ENCODE data around the gene TMEM235.

Gene TMEM235

DNA sequence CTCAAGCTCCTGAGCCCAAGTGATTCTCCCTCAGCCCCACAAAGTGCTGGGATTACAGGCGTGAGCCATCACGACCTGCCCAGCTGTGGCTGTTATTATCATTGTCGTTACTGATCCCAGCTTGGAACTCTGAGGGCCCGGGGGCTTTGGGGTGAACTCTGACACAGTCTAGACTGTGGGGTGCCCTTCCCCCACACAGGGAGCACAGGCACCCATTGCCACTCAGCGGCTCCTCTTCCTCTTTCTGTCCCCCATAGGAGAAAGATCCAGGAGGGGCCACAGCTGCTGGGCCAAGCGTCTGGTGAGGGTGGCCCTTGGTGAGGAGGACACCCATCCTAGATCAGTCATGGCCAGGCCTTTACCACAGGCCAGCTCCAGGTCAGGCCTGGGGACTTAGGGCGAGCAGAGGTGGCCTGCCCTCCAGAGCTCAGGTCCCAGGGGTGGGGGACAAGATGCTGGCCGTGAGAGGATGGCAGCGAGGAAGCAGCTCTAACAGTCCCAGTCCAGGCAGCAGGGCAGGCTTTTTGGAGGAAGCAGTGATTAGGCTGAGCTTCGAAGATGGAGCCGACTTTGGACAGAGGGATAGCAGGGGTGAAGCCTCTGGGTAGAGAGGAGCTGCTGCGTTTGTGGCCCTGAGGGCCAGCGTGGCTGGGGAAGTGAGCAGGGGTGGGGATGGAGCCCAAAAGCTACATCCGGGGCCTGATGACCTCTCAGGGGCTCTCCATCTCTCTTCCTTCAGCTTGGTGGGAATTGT lies 24.7 kb downstream of the TMEM235 start:
- H3K4me1 ChIP-seq (ENCODE audit: control insufficient read depth in 1 of 2, insufficient read depth in 2 of 2, low read length in 2 of 2), result peaks cover 21 to 43% of the 10 kb centered on the region in 2 donors
- no peak overlapping the region for H3K4me3 ChIP-seq (ENCODE audit: low read depth in 1 of 2, low read length in 2 of 2)
- no peaks in the 10 kb centered on the region for H3K9me3 ChIP-seq (ENCODE audit: control insufficient read depth in 1 of 2, low read length in 2 of 2)
- H3K27me3 ChIP-seq (ENCODE audit: control insufficient read depth in 1 of 2, insufficient read depth in 2 of 2, low read length in 2 of 2), result no peaks in the 10 kb centered on the region
- H3K27ac ChIP-seq (ENCODE audit: low read depth, low read length), result no peak overlapping the region
- H3K36me3 ChIP-seq (ENCODE audit: control insufficient read depth in 1 of 2, insufficient read depth in 2 of 2, low read length in 2 of 2), result no peaks in the 10 kb centered on the region
- no peak overlapping the region for H3K9ac ChIP-seq (ENCODE audit: low read depth in 1 of 2, low read length in 2 of 2)

DNA sequence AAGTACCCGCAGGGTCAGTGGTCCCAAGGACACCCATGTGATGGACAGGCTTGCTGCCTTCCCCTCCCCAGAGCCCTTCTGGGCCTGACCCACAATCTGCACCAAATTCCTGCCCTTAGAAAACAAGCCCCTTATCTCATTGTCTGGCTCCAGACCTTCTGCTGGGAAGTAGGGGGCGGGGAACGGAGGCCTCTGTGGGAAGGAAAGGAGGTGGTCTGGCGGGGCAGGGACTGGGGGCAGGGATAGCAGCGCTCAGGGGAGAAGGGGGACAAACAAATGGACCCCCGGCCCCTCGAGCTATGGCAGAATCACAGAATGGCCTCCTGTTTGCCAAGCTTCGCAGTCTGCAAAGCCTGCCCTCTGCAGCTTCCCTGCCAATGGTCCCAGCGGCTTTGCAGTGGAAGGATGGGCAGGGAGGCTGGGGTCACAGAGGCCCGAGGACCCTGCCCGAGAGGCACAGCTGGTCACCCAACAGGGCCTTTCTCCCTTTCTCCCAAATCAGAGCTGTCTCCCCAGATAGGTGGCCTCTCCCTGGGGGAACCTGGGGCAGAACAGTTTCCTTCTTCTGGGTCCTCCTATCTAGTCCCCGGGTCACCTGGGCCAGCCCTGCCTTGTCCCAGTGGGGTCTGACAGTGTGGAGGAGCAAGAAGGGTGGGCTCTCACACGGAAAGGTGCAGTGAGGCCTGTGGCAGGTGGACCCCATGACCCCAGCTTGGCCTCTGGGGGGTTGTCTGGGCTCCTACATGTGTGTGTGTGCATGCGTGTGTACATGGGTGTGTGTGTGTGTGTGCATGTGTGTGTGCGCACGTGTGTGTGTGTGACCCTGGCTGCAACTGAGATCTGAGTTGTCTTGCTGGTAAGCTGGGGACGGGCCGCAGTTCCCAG lies 25.5 kb downstream of the TMEM235 start:
- Histone ChIP-seq H3K27ac (ENCODE audit: low read depth, low read length) (no peak overlapping the region), H3K9me3 (ENCODE audit: control insufficient read depth in 1 of 2, low read length in 2 of 2) (no peaks in the 10 kb centered on the region), H3K4me1 (ENCODE audit: control insufficient read depth in 1 of 2, insufficient read depth in 2 of 2, low read length in 2 of 2) (peaks cover 16 to 35% of the 10 kb centered on the region in 2 donors), H3K27me3 (ENCODE audit: control insufficient read depth in 1 of 2, insufficient read depth in 2 of 2, low read length in 2 of 2) (no peaks in the 10 kb centered on the region), H3K36me3 (ENCODE audit: control insufficient read depth in 1 of 2, insufficient read depth in 2 of 2, low read length in 2 of 2) (no peaks in the 10 kb centered on the region), H3K9ac (ENCODE audit: low read depth in 1 of 2, low read length in 2 of 2) (no peak overlapping the region), H3K4me3 (ENCODE audit: low read depth in 1 of 2, low read length in 2 of 2) (no peak overlapping the region)

DNA sequence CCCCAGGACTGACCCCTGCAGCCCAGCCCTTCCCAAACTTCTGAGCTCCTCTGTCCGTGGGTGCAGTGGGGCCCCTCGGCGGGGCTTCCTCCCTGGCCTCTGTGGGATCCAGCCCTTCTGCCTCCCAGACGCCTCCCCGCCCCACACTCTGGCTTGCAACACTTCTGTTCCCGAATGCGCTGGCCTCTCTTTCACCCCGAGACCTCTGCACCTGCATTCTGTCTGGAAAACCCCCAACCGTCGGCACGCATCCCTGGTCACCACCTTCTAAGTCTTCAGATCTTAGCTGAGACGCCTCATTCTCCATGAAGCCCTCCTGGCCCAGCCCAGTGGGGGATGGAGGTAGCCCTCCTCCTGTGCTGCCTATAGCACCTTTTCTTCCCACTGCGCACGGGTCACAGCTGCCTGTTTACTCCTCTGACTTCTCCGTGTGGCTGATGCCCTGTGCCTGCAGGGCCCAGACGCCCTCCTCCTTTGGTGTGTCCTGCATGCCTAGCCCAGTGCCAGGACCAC lies 26.4 kb downstream of the TMEM235 start:
- Histone ChIP-seq H3K27ac (ENCODE audit: low read depth, low read length) (no peak overlapping the region), H3K9ac (ENCODE audit: low read depth in 1 of 2, low read length in 2 of 2) (no peak overlapping the region), H3K27me3 (ENCODE audit: control insufficient read depth in 1 of 2, insufficient read depth in 2 of 2, low read length in 2 of 2) (no peaks in the 10 kb centered on the region), H3K4me3 (ENCODE audit: low read depth in 1 of 2, low read length in 2 of 2) (no peak overlapping the region), H3K36me3 (ENCODE audit: control insufficient read depth in 1 of 2, insufficient read depth in 2 of 2, low read length in 2 of 2) (no peaks in the 10 kb centered on the region), H3K4me1 (ENCODE audit: control insufficient read depth in 1 of 2, insufficient read depth in 2 of 2, low read length in 2 of 2) (peaks cover 9 to 29% of the 10 kb centered on the region in 2 donors), H3K9me3 (ENCODE audit: control insufficient read depth in 1 of 2, low read length in 2 of 2) (no peaks in the 10 kb centered on the region)

DNA sequence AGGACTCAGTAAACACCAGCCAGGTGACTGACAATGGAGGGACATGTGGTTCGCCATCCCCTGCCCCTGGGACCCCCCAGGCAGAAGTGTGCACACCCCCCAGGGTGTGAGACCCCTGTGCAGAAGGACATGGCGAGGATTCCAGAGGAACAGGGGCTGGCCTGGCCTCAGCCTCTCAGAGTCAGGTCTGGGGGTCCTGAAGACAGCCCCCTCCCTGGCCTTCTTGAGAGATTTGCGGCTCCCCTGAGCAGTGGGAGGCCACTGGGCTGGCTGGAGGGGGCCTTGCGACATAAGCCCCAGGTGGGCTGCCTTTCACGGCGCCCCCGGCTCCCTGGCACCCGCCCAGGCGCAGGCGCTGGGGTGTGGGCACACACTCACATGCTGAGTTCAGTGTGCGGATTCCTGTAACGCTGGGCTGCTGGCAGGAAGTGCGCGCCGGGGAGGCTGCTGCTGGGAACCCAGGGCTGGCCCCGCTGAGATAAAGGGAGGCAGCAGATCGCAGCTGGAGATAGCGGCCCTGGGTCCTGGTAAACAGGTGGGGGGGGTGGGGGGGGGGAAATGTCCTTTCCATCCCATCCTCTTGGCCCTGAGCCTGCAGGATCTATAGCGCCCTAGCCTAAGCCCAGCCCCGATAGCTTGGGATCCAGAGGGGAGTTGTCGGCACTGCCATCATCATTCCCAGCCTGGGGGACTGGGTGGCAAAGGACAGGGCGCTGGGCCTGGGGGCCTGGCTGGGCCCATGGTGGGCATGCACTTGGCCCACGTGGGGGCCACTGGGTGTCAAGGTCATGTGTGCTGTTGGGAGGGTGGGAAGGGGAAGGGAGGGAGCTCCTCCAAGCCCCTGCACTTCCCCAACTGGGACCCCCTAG lies 27.1 kb downstream of the TMEM235 start:
- no peaks in the 10 kb centered on the region for H3K9me3 ChIP-seq (ENCODE audit: control insufficient read depth in 1 of 2, low read length in 2 of 2)
- no peak overlapping the region for H3K9ac ChIP-seq (ENCODE audit: low read depth in 1 of 2, low read length in 2 of 2)
- H3K27me3 ChIP-seq (ENCODE audit: control insufficient read depth in 1 of 2, insufficient read depth in 2 of 2, low read length in 2 of 2), result no peaks in the 10 kb centered on the region
- H3K4me3 ChIP-seq (ENCODE audit: low read depth in 1 of 2, low read length in 2 of 2), result no peak overlapping the region
- H3K36me3 ChIP-seq (ENCODE audit: control insufficient read depth in 1 of 2, insufficient read depth in 2 of 2, low read length in 2 of 2), result no peaks in the 10 kb centered on the region
- no peak overlapping the region for H3K27ac ChIP-seq (ENCODE audit: low read depth, low read length)
- H3K4me1 ChIP-seq (ENCODE audit: control insufficient read depth in 1 of 2, insufficient read depth in 2 of 2, low read length in 2 of 2), result peaks cover 14 to 31% of the 10 kb centered on the region in 2 donors

DNA sequence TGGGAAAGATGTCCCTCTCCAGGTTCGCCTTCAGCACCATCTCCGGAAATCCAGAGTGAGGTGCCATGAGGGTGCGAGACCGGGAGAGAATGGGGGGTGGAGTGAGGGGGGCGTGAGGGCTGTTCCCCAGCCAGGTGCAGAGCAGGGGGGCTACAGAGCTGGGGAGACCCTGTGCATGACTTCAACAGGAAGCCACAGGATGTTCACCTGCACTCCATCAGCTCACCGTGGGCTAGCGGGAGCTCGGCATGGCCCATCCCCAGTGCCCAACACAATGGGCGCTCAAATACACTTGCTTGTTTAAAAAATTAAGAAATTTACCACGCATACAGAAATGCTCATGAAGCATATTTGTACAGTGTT lies 27.7 kb downstream of the TMEM235 start:
- H3K27ac ChIP-seq (ENCODE audit: low read depth, low read length), result no peak overlapping the region
- H3K9ac ChIP-seq (ENCODE audit: low read depth in 1 of 2, low read length in 2 of 2), result no peak overlapping the region
- no peaks in the 10 kb centered on the region for H3K9me3 ChIP-seq (ENCODE audit: control insufficient read depth in 1 of 2, low read length in 2 of 2)
- no peaks in the 10 kb centered on the region for H3K36me3 ChIP-seq (ENCODE audit: control insufficient read depth in 1 of 2, insufficient read depth in 2 of 2, low read length in 2 of 2)
- peaks cover 17 to 28% of the 10 kb centered on the region in 2 donors for H3K4me1 ChIP-seq (ENCODE audit: control insufficient read depth in 1 of 2, insufficient read depth in 2 of 2, low read length in 2 of 2)
- H3K27me3 ChIP-seq (ENCODE audit: control insufficient read depth in 1 of 2, insufficient read depth in 2 of 2, low read length in 2 of 2), result no peaks in the 10 kb centered on the region
- H3K4me3 ChIP-seq (ENCODE audit: low read depth in 1 of 2, low read length in 2 of 2), result no peak overlapping the region

DNA sequence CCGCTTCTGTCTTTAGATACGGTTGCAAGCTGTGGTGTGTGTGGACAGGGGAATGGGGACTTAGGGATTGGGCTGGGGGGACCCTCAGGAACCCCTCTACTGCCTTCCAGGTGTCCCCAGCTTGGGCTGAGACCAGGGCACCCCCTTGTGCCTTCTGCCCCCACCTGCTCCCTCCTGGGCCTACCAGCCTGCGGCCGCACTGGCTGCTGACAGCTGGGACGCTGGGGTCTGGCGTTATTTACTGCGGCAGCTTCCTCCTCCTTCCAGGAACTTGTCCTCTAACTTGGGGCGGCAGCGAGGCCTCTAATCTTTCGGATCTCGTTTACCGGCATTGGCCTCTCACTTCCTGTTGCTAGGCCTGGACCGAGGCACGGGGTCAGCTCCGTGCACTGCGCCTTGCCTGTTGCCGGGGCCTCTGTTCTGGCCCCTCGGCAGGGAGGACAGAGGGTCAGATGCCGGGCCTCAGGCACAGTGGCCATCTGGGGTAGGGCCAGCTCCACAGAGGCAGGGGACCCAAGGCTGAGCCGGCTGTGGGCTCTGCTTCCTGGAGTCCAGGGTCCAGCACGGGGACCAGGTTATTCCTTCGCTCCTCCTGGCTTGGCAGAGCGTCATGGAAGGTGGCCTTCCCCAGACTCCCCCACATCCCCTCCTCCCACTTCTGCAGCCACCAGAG lies 31.8 kb downstream of the TMEM235 start:
- Histone ChIP-seq H3K9ac (ENCODE audit: low read depth in 1 of 2, low read length in 2 of 2) (peak overlapping the region; percentile 9 to 32), H3K9me3 (ENCODE audit: control insufficient read depth in 1 of 2, low read length in 2 of 2) (no peaks in the 10 kb centered on the region), H3K36me3 (ENCODE audit: control insufficient read depth in 1 of 2, insufficient read depth in 2 of 2, low read length in 2 of 2) (no peaks in the 10 kb centered on the region), H3K27ac (ENCODE audit: low read depth, low read length) (peak overlapping the region; percentile 30), H3K4me1 (ENCODE audit: control insufficient read depth in 1 of 2, insufficient read depth in 2 of 2, low read length in 2 of 2) (peaks cover 23 to 31% of the 10 kb centered on the region in 2 donors), H3K27me3 (ENCODE audit: control insufficient read depth in 1 of 2, insufficient read depth in 2 of 2, low read length in 2 of 2) (no peaks in the 10 kb centered on the region), H3K4me3 (ENCODE audit: low read depth in 1 of 2, low read length in 2 of 2) (no peak overlapping the region)

DNA sequence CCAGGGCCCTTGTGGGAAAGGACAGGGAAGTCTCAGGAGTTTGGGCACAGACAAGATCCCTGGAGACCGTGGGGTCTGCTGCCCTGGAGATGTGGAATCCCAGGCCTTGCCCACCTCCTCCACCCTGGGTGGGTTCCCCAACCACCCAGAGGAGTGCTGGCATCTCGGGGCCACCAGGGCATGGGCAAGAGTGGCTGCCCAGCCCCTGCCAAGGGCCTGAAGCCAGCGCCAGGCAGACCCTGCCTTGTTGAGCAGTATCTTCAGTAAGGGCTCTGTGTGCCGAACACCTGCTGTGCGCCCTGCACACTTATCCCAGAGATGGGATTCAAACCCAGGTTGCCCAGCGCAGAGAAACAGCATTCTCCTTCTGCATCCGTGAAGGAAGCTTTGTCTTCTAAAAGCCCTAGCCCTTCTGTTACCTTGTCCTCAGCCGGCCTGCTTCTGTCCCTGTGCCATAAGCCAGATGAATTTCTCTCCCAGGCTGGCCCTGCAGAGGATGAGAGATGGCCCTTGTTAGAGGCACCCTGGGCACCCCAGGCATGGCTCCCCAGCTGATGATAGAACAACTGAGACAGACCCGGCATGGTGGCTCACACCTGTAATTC lies 32.4 kb downstream of the TMEM235 start:
- H3K27me3 ChIP-seq (ENCODE audit: control insufficient read depth in 1 of 2, insufficient read depth in 2 of 2, low read length in 2 of 2), result no peaks in the 10 kb centered on the region
- peak overlapping the region; percentile 30 for H3K27ac ChIP-seq (ENCODE audit: low read depth, low read length)
- no peak overlapping the region for H3K4me3 ChIP-seq (ENCODE audit: low read depth in 1 of 2, low read length in 2 of 2)
- no peaks in the 10 kb centered on the region for H3K36me3 ChIP-seq (ENCODE audit: control insufficient read depth in 1 of 2, insufficient read depth in 2 of 2, low read length in 2 of 2)
- H3K9ac ChIP-seq (ENCODE audit: low read depth in 1 of 2, low read length in 2 of 2), result peak overlapping the region in 1 of 2 donors; percentile 9
- no peaks in the 10 kb centered on the region for H3K9me3 ChIP-seq (ENCODE audit: control insufficient read depth in 1 of 2, low read length in 2 of 2)
- H3K4me1 ChIP-seq (ENCODE audit: control insufficient read depth in 1 of 2, insufficient read depth in 2 of 2, low read length in 2 of 2), result peaks cover 21 to 27% of the 10 kb centered on the region in 2 donors

DNA sequence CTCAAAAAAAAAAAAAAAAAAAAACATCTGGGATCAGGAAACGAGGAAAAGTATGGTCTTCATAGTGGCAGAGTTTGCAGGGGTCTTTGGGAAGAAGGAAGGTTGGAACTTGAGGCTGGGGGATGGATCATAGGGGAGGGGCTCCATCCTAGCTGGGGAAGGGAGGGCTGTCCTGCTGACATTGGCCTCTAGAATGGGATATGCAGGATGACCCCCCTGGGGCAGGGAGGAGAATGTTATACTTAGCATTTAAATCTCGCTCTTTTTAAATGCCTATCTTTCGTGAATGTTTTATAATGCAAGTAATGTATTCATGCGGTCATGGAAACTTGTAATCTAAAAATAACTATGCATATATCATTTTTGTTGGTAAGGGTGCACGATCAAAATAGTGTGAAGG lies 33.2 kb downstream of the TMEM235 start:
- no peak overlapping the region for H3K27ac ChIP-seq (ENCODE audit: low read depth, low read length)
- H3K27me3 ChIP-seq (ENCODE audit: control insufficient read depth in 1 of 2, insufficient read depth in 2 of 2, low read length in 2 of 2), result peaks cover 0 to 2% of the 10 kb centered on the region in 2 donors
- no peaks in the 10 kb centered on the region for H3K9me3 ChIP-seq (ENCODE audit: control insufficient read depth in 1 of 2, low read length in 2 of 2)
- no peak overlapping the region for H3K9ac ChIP-seq (ENCODE audit: low read depth in 1 of 2, low read length in 2 of 2)
- no peak overlapping the region for H3K4me3 ChIP-seq (ENCODE audit: low read depth in 1 of 2, low read length in 2 of 2)
- peaks cover 24 to 27% of the 10 kb centered on the region in 2 donors for H3K4me1 ChIP-seq (ENCODE audit: control insufficient read depth in 1 of 2, insufficient read depth in 2 of 2, low read length in 2 of 2)
- no peaks in the 10 kb centered on the region for H3K36me3 ChIP-seq (ENCODE audit: control insufficient read depth in 1 of 2, insufficient read depth in 2 of 2, low read length in 2 of 2)

DNA sequence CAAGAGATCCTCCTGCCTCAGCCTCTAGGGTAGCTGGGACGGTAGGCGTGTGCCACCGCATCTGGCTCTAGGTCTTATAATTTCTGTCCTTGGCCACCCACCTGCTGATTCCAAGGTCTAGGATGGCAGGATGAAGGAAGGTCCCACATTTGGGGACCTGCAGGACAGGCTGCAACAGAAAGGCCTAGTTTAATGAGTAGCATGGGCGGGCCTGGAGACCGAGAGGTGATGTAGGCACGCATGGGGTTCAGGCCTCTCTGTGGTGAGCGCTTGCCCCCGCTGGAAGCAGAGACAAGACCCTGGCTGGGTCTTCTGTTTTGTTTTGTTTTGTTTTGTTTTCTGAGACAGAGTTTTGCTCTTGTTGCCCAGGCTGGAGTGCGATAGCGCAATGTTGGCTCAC lies 33.7 kb downstream of the TMEM235 start:
- H3K27ac ChIP-seq (ENCODE audit: low read depth, low read length), result no peak overlapping the region
- no peak overlapping the region for H3K9ac ChIP-seq (ENCODE audit: low read depth in 1 of 2, low read length in 2 of 2)
- no peak overlapping the region for H3K4me3 ChIP-seq (ENCODE audit: low read depth in 1 of 2, low read length in 2 of 2)
- peaks cover 27 to 28% of the 10 kb centered on the region in 2 donors for H3K4me1 ChIP-seq (ENCODE audit: control insufficient read depth in 1 of 2, insufficient read depth in 2 of 2, low read length in 2 of 2)
- peaks cover 0 to 5% of the 10 kb centered on the region in 2 donors for H3K27me3 ChIP-seq (ENCODE audit: control insufficient read depth in 1 of 2, insufficient read depth in 2 of 2, low read length in 2 of 2)
- no peaks in the 10 kb centered on the region for H3K9me3 ChIP-seq (ENCODE audit: control insufficient read depth in 1 of 2, low read length in 2 of 2)
- H3K36me3 ChIP-seq (ENCODE audit: control insufficient read depth in 1 of 2, insufficient read depth in 2 of 2, low read length in 2 of 2), result no peaks in the 10 kb centered on the region

Measured in duodenal mucosa (tissue), 2 donors.